ENCODE measurements around the gene PPBP.

PPBP gene

GRCh38 chr4:73998040-73999011 lies 10.3 kb upstream of the PPBP start, which contains the start of gene CXCL5:
TSS of gene CXCL5 (minus strand) at chr4:73998677. CDS start at chr4:73998581, 96 bp downstream.
- peak; percentile 81 for DNase-seq (ENCODE audit: low read depth)
- TF ChIP-seq CTCF (IDR thresholded peaks at IDR 0.05; ENCODE audit: low read length, missing control alignments): peak; percentile 37
- H3K4me3 ChIP-seq (replicated peaks; ENCODE audit: low read depth, low read length): peak within 1 kb of the TSS; percentile 50

GRCh38 chr4:73992050-73992449 lies 4.1 kb upstream of the PPBP start:
- no peak for DNase-seq (ENCODE audit: low read depth)
- TF ChIP-seq CTCF (IDR thresholded peaks at IDR 0.05; ENCODE audit: low read length, missing control alignments): no peak
- no peak overlapping the region for H3K4me3 ChIP-seq (replicated peaks; ENCODE audit: low read depth, low read length)

- H3K4me3 ChIP-seq (replicated peaks; ENCODE audit: low read depth, low read length): no peak overlapping the region
- no peak for DNase-seq (ENCODE audit: low read depth)
- no peak for TF ChIP-seq CTCF (IDR thresholded peaks at IDR 0.05; ENCODE audit: low read length, missing control alignments)
These were observed 3.7 kb upstream of the PPBP start for GRCh38 chr4:73991742-73992000.

GRCh38 chr4:73990988-73991741 lies 3.2 kb upstream of the PPBP start:
- DNase-seq (ENCODE audit: low read depth): no peak
- no peak for TF ChIP-seq CTCF (IDR thresholded peaks at IDR 0.05; ENCODE audit: low read length, missing control alignments)
- no peak overlapping the region for H3K4me3 ChIP-seq (replicated peaks; ENCODE audit: low read depth, low read length)

GRCh38 chr4:73989928-73990327 lies 1.9 kb upstream of the PPBP start:
- H3K4me3 ChIP-seq (replicated peaks; ENCODE audit: low read depth, low read length): no peak overlapping the region
- no peak for DNase-seq (ENCODE audit: low read depth)
- TF ChIP-seq CTCF (IDR thresholded peaks at IDR 0.05; ENCODE audit: low read length, missing control alignments): no peak

GRCh38 chr4:73989031-73989430 lies 1.0 kb upstream of the PPBP start:
- no peak for DNase-seq (ENCODE audit: low read depth)
- no peak for TF ChIP-seq CTCF (IDR thresholded peaks at IDR 0.05; ENCODE audit: low read length, missing control alignments)

More at GRCh38 chr4:73989031-73989430, 1.0 kb upstream of the PPBP start:
- H3K4me3 ChIP-seq (replicated peaks; ENCODE audit: low read depth, low read length): no peak overlapping the region
